ENCODE results near the gene CAMK2A. TPM values are rescaled to one million over a fixed set of nuclear protein-coding genes. Genes with fewer than 3 reads are reported as not detected.
A peak's percentile ranks its signal among the peaks of the same experiment; 100 is the strongest.

CAMK2A gene
- total RNA-seq, 2 experiments from 2014 or later = not detected

- POLR2A ChIA-PET = no interaction called here
- Mint-ChIP-seq H3K36me3 (ENCODE audit: low read depth) (no peaks in the 10 kb centered on the region), H3K4me1 (ENCODE audit: low read depth) (peaks cover 3% of the 10 kb centered on the region), H3K4me3 (no peak overlapping the region), H3K9me3 (no peaks in the 10 kb centered on the region), H3K27ac (no peak overlapping the region), H3K27me3 (no peaks in the 10 kb centered on the region)
- ATAC-seq (peak; percentile 77), DNase-seq (peak; percentile 29)
- intact Hi-C loops (cut with micrococcal nuclease) = no loop called here
- TF ChIP-seq, protein P1, sequence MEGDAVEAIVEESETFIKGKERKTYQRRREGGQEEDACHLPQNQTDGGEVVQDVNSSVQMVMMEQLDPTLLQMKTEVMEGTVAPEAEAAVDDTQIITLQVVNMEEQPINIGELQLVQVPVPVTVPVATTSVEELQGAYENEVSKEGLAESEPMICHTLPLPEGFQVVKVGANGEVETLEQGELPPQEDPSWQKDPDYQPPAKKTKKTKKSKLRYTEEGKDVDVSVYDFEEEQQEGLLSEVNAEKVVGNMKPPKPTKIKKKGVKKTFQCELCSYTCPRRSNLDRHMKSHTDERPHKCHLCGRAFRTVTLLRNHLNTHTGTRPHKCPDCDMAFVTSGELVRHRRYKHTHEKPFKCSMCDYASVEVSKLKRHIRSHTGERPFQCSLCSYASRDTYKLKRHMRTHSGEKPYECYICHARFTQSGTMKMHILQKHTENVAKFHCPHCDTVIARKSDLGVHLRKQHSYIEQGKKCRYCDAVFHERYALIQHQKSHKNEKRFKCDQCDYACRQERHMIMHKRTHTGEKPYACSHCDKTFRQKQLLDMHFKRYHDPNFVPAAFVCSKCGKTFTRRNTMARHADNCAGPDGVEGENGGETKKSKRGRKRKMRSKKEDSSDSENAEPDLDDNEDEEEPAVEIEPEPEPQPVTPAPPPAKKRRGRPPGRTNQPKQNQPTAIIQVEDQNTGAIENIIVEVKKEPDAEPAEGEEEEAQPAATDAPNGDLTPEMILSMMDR (IDR thresholded peaks at IDR 0.05) = no peak
- CTCF ChIA-PET = no interaction called here
Measured at GRCh38 chr5:150317048-150318003, 27.8 kb upstream of the CAMK2A start.

DNA sequence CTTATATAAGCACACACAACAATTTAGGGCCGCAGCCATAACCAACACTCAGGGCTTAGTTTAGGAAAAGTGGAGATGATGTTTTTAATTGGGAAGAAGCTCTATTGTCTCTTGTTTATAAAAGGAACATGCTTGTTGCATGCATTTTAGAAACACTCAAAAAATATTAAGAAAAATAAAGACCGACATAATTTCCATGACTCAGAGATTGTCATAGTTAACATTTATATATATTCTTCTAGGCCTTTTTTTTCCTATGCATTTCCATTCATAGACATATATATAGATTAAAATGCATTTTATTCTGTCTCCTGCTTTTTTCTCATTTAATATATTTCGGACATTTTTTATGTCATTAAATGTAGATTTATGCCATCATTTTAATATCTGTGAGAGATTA lies 26.7 kb upstream of the CAMK2A start:
- Mint-ChIP-seq H3K9me3 (no peaks in the 10 kb centered on the region), H3K27ac (no peak overlapping the region), H3K27me3 (no peaks in the 10 kb centered on the region), H3K4me1 (ENCODE audit: low read depth) (no peaks in the 10 kb centered on the region), H3K36me3 (ENCODE audit: low read depth) (no peaks in the 10 kb centered on the region), H3K4me3 (no peak overlapping the region)
- DNase-seq = no peak
- TF ChIP-seq, protein P1 (IDR thresholded peaks at IDR 0.05) = no peak
- POLR2A ChIA-PET = no interaction called here
- CTCF ChIA-PET = no interaction called here
- no peak for ATAC-seq
- intact Hi-C loops (cut with micrococcal nuclease) = no loop called here

- no peaks in the 10 kb centered on the region for H3K36me3 Mint-ChIP-seq (ENCODE audit: low read depth)
- intact Hi-C loops (cut with micrococcal nuclease) = no loop called here
- ChIA-PET CTCF (interaction anchor here (0.7 kb wide), 1 partner anchor 13 kb away, joined by 3 read pairs; no protein-coding TSS in a partner anchor), POLR2A (no interaction called here)
- ATAC-seq (no peak), DNase-seq (no peak)
- TF ChIP-seq, protein P1 (IDR thresholded peaks at IDR 0.05) = no peak
- H3K4me3 Mint-ChIP-seq = no peak overlapping the region
- H3K27me3 Mint-ChIP-seq = no peaks in the 10 kb centered on the region
- no peaks in the 10 kb centered on the region for H3K9me3 Mint-ChIP-seq
- no peaks in the 10 kb centered on the region for H3K4me1 Mint-ChIP-seq (ENCODE audit: low read depth)
- H3K27ac Mint-ChIP-seq = no peak overlapping the region
Measured at GRCh38 chr5:150315245-150315644, 25.7 kb upstream of the CAMK2A start.

- CTCF ChIA-PET = no interaction called here
- Mint-ChIP-seq H3K27ac (no peak overlapping the region), H3K4me1 (ENCODE audit: low read depth) (no peaks in the 10 kb centered on the region), H3K9me3 (no peaks in the 10 kb centered on the region), H3K27me3 (no peaks in the 10 kb centered on the region), H3K36me3 (ENCODE audit: low read depth) (no peaks in the 10 kb centered on the region), H3K4me3 (no peak overlapping the region)
- no peak for DNase-seq
- intact Hi-C loops (cut with micrococcal nuclease) = no loop called here
- no peak for ATAC-seq
- TF ChIP-seq, protein P1 (IDR thresholded peaks at IDR 0.05) = no peak
- POLR2A ChIA-PET = no interaction called here
Measured at GRCh38 chr5:150313921-150314716, 24.5 kb upstream of the CAMK2A start.

DNA sequence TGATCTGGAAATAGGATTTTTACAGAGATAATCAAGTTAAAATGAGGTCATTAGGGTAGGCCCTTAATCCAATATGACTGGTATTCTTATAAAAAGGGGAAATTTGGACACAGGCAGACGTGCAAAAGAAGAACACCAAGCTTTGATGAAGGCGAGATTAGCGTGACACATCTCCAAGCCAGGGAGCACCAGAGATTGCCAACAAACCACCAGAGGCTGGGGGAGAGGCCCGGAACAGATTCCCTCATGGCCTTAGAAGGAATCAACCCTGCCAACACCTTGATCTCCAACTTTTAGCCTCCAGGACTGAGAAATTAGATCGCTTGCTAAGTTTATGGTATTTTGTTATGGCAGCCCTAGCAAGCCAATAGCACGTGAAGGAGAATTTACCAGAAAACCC lies 23.9 kb upstream of the CAMK2A start:
- DNase-seq = no peak
- H3K4me1 Mint-ChIP-seq (ENCODE audit: low read depth) = no peaks in the 10 kb centered on the region
- H3K4me3 Mint-ChIP-seq = no peak overlapping the region
- TF ChIP-seq, protein P1 (IDR thresholded peaks at IDR 0.05) = no peak
- intact Hi-C loops (cut with micrococcal nuclease) = no loop called here
- no peaks in the 10 kb centered on the region for H3K27me3 Mint-ChIP-seq
- H3K9me3 Mint-ChIP-seq = no peaks in the 10 kb centered on the region
- no peak overlapping the region for H3K27ac Mint-ChIP-seq
- no peaks in the 10 kb centered on the region for H3K36me3 Mint-ChIP-seq (ENCODE audit: low read depth)
- POLR2A ChIA-PET = no interaction called here
- CTCF ChIA-PET = no interaction called here
- no peak for ATAC-seq
